IPS DF 6.9 (cell line): ENCODE data around the gene NFKB2.
A peak's percentile ranks its signal among the peaks of the same experiment; 100 is the strongest.

ENCODE experiments used
- DNase-seq: peaks from one replicate; pipeline ENCODE4 v3.0.0-alpha.2; 2013; ENCODE audit warnings: low read depth, low spot score
- H3K27ac ChIP-seq: one replicate; pipeline ENCODE4 v1.5.1; 2013; ENCODE audit warnings: low read length, control low read depth
- H3K27me3 ChIP-seq: 2 replicates; pipeline ENCODE4 v1.6.1; 2013; ENCODE audit warnings: mild to moderate bottlenecking, low read length; ENCODE audit not compliant: control insufficient read depth, insufficient read depth
- H3K36me3 ChIP-seq: 2 replicates; pipeline ENCODE4 v1.6.1; 2013; ENCODE audit warnings: low read length; ENCODE audit not compliant: control insufficient read depth, insufficient read depth
- H3K4me1 ChIP-seq: 2 replicates; pipeline ENCODE4 v1.6.1; 2013; ENCODE audit warnings: low read length; ENCODE audit not compliant: control insufficient read depth, insufficient read depth
- H3K4me3 ChIP-seq: 2 replicates; pipeline ENCODE4 v1.5.1; 2013; ENCODE audit warnings: mild to moderate bottlenecking, low read length
- H3K9me3 ChIP-seq: 2 replicates; pipeline ENCODE4 v1.6.1; 2013; ENCODE audit warnings: low read length, inconsistent platforms; ENCODE audit not compliant: control insufficient read depth, insufficient read depth
- WGBS: extraction: QIAGEN DNeasy Blood & Tissue Kit; methylation state at CpG from one replicate; pipeline ENCODE4 v1.1.7; 2013; ENCODE audit warnings: mixed read lengths, missing lambda C conversion rate; ENCODE audit not compliant: insufficient read length, insufficient coverage; 5-methylcytosine and 5-hydroxymethylcytosine counted together

Gene NFKB2

DNA sequence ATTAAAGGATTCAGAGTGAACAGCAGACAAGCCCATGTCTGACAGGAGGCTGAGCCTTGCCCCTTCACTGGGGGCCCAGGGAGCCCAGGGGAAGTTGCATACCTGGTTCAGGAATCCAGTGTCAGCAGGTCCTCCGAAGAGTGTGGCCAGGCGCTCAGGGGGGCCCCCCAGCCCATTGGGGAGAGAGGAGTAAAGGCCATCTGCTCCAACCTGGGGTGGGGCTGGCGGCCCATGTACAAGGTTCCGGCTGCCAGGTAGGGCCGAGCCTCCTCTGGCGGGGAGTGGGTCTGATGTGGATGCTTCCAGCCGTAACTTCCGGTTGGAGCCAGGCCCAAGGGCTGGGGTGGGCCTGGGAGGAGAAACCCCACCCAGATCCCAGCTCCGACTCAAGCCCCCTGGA is 20.8 kb downstream of the NFKB2 start:
- H3K4me3 ChIP-seq, result no peak overlapping the region
- DNase-seq, result no peak
- H3K9me3 ChIP-seq, result no peaks in the 10 kb centered on the region
- no CpG with 5 or more reads among the region's 9 CpGs for WGBS
- no peak overlapping the region for H3K27ac ChIP-seq
- peaks cover 4% of the 10 kb centered on the region for H3K4me1 ChIP-seq
- no peaks in the 10 kb centered on the region; the same call in 1 of the 2 replicates for H3K27me3 ChIP-seq
- H3K36me3 ChIP-seq, result no peaks in the 10 kb centered on the region

GRCh38 chr10:102416695-102417094 is 21.2 kb downstream of the NFKB2 start:
- H3K4me3 ChIP-seq, result no peak overlapping the region
- H3K36me3 ChIP-seq, result no peaks in the 10 kb centered on the region; the same call in 1 of the 2 replicates
- H3K4me1 ChIP-seq, result peaks cover 4% of the 10 kb centered on the region
- no peak for DNase-seq
- no CpG with 5 or more reads among the region's 20 CpGs for WGBS
- no peaks in the 10 kb centered on the region for H3K9me3 ChIP-seq
- no peak overlapping the region for H3K27ac ChIP-seq
- no peaks in the 10 kb centered on the region for H3K27me3 ChIP-seq

- H3K36me3 ChIP-seq, result peaks cover 5% of the 10 kb centered on the region
- no CpG with 5 or more reads among the region's 45 CpGs for WGBS
- peaks cover 7% of the 10 kb centered on the region for H3K4me1 ChIP-seq
- no peaks in the 10 kb centered on the region for H3K27me3 ChIP-seq
- H3K27ac ChIP-seq, result no peak within 1 kb of the TSS
- no peak for DNase-seq
- no peaks in the 10 kb centered on the region for H3K9me3 ChIP-seq
- peak within 1 kb of the TSS; percentile 90; the same call in 1 of the 2 replicates for H3K4me3 ChIP-seq
Observed at GRCh38 chr10:102418622-102419268, 23.2 kb downstream of the NFKB2 start, which contains the start of gene PSD. TSS of gene PSD (minus strand) at chr10:102418785. CDS start at chr10:102417038, 1,747 bp downstream.

DNA sequence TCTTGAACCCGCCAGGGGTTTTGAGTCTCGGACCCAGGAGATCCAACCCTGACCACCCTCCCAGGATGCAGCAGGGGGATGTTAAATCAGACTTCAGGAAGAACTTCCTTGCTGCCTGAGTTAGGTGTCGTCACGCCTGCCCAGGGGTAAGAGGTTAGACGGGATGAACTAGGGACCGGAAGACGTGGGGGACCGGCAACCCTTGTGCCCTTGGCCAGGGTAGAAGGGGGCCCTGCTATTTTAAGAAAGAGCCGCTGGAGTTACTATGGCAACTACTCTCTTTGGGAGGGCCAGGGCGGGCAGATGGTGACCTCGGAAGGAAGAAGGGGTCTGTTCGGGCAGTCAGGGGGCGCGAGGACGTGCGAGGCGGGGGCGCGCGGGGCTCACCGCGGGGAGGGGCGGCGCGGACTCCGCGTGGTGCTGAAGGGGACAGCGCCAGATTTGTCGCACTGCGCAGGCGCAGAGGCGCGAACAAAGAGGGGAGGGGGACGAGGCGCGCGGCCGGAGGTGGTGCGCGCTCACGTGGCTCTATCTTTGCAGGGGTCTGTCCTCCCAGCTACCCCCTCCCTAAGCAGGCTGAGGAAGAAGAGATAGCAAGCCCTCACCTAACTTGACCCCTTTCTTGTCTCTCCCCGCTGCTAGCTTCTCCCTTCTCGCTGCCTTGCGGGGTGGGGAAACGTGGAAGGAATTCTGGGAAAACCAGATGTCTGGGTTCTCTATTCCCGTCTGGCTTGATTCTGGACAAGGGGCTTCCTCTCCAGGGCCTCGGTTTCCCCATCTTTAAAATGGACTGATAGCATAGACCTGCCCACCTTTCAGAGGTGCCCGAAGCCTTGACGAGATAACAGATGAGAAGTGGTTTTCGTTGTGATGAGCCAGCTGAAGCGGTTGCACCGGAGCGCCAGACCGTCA is 24.0 kb downstream of the NFKB2 start:
- peak overlapping the region; percentile 90; the same call in 1 of the 2 replicates for H3K4me3 ChIP-seq
- no CpG with 5 or more reads among the region's 54 CpGs for WGBS
- H3K9me3 ChIP-seq, result no peaks in the 10 kb centered on the region
- no peak overlapping the region for H3K27ac ChIP-seq
- H3K4me1 ChIP-seq, result peaks cover 7% of the 10 kb centered on the region
- peaks cover 5% of the 10 kb centered on the region for H3K36me3 ChIP-seq
- no peaks in the 10 kb centered on the region for H3K27me3 ChIP-seq
- DNase-seq, result no peak

GRCh38 chr10:102420181-102420713 is 24.7 kb downstream of the NFKB2 start:
- H3K4me3 ChIP-seq, result peak overlapping the region; percentile 90; the same call in 1 of the 2 replicates
- H3K4me1 ChIP-seq, result peaks cover 7% of the 10 kb centered on the region
- no peaks in the 10 kb centered on the region for H3K27me3 ChIP-seq
- H3K9me3 ChIP-seq, result no peaks in the 10 kb centered on the region
- no peak overlapping the region for H3K27ac ChIP-seq
- no CpG with 5 or more reads among the region's 21 CpGs for WGBS
- DNase-seq, result no peak
- peaks cover 5% of the 10 kb centered on the region for H3K36me3 ChIP-seq

GRCh38 chr10:102420714-102421506 is 25.4 kb downstream of the NFKB2 start, which contains the start of gene FBXL15:
TSS of gene FBXL15 (plus strand) at chr10:102420836. CDS start at chr10:102421130, 294 bp downstream.
- WGBS, result no CpG with 5 or more reads among the region's 66 CpGs
- peaks cover 7% of the 10 kb centered on the region for H3K4me1 ChIP-seq
- H3K9me3 ChIP-seq, result no peaks in the 10 kb centered on the region

DNA sequence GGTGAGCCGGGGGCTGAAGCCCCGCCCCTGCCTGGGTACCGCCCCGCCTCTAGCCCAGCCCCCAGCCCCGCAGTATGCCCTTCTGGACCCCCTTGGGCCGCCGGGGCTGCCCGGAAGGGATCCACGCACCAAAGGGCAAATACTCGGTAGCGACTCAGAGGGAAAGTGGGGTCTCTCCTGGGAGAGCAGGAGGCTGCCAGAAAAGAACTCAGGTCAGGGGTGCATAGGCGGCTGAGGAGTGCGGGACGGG is 25.9 kb downstream of the NFKB2 start:
- H3K9me3 ChIP-seq, result no peaks in the 10 kb centered on the region
- DNase-seq, result no peak
- H3K27me3 ChIP-seq, result no peaks in the 10 kb centered on the region
- peaks cover 5% of the 10 kb centered on the region for H3K36me3 ChIP-seq
- peaks cover 7% of the 10 kb centered on the region for H3K4me1 ChIP-seq
- no peak overlapping the region for H3K27ac ChIP-seq
- peak overlapping the region; percentile 90; the same call in 1 of the 2 replicates for H3K4me3 ChIP-seq
- WGBS, result no CpG with 5 or more reads among the region's 14 CpGs

More at GRCh38 chr10:102420714-102421506, 25.4 kb downstream of the NFKB2 start, which contains the start of gene FBXL15:
- no peak for DNase-seq
- peak within 1 kb of the TSS; percentile 90 for H3K4me3 ChIP-seq
- no peaks in the 10 kb centered on the region for H3K27me3 ChIP-seq
- peaks cover 5% of the 10 kb centered on the region for H3K36me3 ChIP-seq
- no peak within 1 kb of the TSS for H3K27ac ChIP-seq

DNA sequence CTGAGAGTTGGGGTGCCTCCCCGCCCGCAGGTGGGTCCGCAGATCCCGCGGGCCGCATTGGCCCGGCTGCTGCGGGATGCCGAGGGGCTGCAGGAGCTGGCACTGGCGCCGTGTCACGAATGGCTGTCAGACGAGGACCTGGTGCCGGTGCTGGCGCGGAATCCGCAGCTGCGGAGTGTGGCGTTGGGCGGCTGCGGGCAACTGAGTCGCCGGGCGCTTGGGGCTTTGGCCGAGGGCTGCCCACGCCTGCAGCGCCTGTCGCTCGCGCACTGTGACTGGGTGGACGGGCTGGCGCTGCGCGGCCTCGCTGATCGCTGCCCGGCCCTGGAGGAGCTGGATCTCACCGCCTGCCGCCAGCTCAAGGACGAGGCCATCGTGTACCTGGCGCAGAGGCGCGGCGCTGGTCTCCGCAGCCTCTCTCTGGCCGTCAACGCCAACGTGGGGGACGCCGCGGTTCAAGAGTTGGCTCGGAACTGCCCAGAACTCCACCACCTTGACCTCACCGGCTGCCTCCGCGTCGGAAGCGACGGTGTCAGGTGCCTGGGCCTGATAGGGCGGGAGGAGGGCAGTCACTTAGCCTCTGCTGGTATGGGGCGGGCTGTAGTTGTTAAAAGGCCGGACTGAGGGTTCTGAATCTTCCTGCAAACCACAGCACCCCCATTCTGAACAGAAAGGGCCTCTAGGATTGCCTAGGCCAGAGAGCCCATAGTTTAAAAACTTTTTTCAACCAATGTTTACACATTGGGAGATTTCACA is 26.4 kb downstream of the NFKB2 start:
- Histone ChIP-seq H3K4me1 (peaks cover 7% of the 10 kb centered on the region), H3K4me3 (peak overlapping the region; percentile 90; the same call in 1 of the 2 replicates), H3K9me3 (no peaks in the 10 kb centered on the region), H3K27ac (no peak overlapping the region), H3K27me3 (no peaks in the 10 kb centered on the region), H3K36me3 (peaks cover 5% of the 10 kb centered on the region)
- DNase-seq, result no peak
- no CpG with 5 or more reads among the region's 62 CpGs for WGBS

GRCh38 chr10:102422545-102423129 is 27.1 kb downstream of the NFKB2 start:
- no peak for DNase-seq
- Histone ChIP-seq H3K27me3 (no peaks in the 10 kb centered on the region), H3K9me3 (no peaks in the 10 kb centered on the region), H3K27ac (no peak overlapping the region), H3K36me3 (peaks cover 5% of the 10 kb centered on the region), H3K4me1 (peaks cover 7% of the 10 kb centered on the region), H3K4me3 (peak overlapping the region; percentile 0; the same call in 1 of the 2 replicates)
- WGBS, result no CpG with 5 or more reads among the region's 28 CpGs
